Frontal cortex (tissue), 4 donors: ENCODE results near the gene PCSK4. TPM values are rescaled to one million over a fixed set of nuclear protein-coding genes. Genes with fewer than 3 reads are reported as not detected.

Experiments used
- DNase-seq, 2 donors: peaks; one replicate each; pipeline ENCODE4 v3.0.0; 2012; ENCODE audit warnings: low spot score in 2 of 2
- FAIRE-seq: peaks from 2 replicates; lab custom pipeline; 2012; peaks lifted over from hg19 to GRCh38; lab: Jason Lieb, UNC
- total RNA-seq: library from RNA; depleted of rRNA; stranded (reverse); fragments of >200 nt; gene quantifications from one replicate; pipeline ENCODE4 v1.2.3, GENCODE V29; 2014
- donor health status: control.
- donor health status: control.
- donor health status: control.

The PCSK4 gene
- total RNA-seq, 1 donor from 2014 or later, result 3.7 TPM

DNA sequence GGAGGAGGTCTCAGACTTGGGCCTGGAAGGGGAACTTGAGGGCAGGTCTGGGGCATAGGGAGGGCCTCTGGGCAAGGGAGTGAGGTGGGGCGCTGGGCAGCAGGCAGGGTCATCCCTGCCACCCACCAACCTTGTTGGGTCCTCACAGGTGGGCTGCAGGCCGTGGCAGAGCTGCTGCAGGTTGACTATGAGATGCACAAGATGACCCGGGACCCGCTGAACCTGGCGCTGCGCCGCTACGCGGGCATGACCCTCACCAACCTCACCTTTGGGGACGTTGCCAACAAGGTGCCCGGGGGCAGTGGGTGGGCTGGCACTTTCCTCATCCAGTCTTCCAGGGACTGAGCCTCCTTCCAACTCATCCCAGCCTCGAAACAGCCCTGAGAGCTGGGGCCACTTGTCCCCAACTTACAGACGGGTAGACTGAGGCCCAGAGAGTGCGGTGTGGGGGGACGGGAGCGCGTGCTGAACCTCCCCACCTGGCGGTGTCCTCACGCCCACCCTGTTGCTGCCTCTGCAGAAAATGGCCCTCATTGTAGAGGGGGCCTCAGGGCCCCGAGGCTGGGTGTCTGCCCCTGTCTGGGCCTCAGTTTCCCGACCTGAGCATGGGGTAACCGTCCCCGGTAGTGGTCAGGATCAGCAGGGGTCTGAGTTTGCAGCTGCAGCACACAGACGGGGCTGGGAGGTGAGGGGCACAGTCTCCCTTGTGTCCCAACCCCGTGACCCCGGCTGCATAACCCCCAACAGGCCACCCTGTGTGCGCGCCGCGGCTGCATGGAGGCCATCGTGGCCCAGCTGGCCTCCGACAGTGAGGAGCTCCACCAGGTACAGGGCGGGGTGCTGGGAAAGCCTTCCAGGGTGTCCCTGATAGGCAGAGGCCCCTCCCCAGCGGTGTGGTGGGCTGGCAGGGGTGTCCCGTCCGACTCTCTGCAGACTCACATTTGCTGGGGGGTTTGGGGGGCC, 29.8 kb downstream of the PCSK4 start:
- DNase-seq (no peak), FAIRE-seq (no peak)

DNA sequence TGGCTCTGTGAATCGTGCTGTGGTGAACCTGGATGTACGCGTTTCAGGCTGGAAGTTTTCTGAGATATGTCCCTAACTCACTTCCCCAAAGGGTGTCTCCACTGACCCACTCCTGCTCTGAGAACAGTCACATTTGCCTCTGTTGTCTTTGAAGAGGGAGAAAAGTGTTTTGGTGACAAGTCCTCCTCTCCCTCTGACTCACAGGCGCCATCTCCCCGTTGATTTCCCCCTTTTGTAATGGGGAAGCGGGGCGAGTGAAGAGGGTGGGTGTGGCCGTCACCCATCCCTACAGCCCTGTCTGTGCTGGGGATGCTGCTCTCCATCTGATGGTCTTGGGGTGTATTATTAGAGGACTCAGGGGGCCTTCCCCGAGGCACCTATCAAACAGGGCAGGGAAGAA, 30.7 kb downstream of the PCSK4 start:
- no peak for FAIRE-seq
- DNase-seq, result no peak

DNA sequence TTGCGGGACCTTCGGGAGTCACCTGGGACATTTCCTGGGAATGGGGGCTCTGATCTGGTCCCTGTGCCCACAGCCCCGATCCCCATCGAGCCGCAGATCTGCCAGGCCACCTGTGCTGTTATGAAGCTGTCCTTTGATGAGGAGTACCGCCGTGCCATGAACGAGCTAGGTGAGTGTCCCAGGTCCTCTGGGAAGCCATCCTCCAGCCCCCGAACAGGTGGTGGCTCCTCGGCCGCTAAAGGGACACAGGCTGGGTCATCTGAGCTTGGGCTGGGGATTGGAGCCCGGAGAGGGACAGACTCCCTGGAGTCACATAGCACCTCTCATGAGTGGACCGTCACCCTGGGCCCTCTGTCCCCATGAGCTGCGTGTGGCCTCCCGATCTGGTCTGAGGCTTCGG, 32.3 kb downstream of the PCSK4 start:
- FAIRE-seq, result no peak

DNA sequence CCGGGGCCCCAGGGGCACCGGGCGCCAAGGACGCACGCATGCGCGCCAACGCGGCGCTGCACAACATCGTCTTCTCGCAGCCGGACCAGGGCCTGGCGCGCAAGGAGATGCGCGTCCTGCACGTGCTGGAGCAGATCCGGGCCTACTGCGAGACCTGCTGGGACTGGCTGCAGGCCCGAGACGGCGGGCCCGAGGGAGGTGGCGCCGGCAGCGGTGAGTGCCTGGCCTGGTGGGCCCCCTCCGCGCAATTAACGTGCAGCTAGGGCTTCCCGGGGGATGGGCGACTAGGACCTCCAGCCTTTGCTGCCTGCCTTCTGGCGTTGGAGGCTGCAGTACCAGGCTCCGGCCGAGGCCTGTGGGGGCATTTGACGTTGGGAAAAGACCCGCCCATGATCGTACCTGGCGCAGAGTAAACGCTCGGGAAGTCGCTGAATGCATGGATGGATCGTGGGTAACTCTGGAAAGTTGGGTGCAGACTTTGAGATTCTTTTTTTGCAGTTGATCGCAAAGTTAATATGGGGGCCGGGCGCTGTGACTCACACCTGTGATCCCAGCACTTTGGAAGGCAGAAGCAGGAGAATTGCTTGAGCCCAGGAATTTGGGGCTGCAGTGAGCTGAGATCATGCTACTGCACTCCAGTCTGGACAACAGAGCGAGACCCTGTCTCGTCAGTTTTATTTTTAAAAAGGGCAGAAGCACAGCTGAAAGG, 33.0 kb downstream of the PCSK4 start:
- DNase-seq, result no peak
- FAIRE-seq, result no peak

More for the DNA sequence above, 32.3 kb downstream of the PCSK4 start:
- DNase-seq, result no peak

DNA sequence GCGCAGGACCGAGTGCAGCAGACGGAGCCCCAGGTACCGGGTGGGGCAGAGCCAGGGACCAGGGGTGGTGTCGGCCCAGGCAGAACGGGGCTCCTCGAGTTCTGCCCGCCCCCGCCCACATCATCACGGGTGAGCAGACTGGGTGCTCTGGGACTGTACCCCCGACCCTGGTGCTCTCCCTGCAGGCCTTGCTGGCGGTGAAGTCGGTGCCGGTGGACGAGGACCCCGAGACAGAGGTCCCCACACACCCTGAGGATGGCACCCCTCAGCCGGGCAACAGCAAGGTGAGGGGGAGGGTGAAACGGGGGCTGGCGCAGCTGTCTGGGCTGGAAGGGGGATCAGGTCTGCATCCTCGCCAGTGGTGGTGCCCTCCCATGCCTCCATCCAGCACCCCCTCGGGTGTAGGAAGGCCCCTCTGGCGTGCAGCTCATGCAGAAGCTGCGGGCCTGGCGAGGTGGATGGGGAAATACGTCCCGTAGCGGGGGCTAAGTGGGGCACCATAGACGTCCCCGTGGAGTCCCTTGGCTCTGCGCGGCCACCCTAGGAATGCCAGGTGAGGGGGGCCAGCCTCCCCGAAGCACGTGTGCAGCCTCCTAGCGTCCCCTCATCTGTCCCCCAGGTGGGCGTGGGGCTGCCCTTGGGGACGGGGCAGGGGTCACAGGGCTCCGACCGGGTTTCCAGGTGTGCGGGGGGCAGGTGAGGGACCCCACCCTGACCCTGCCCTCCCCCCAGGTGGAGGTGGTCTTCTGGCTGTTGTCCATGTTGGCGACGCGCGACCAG, 33.8 kb downstream of the PCSK4 start:
- no peak for DNase-seq
- FAIRE-seq, result no peak

DNA sequence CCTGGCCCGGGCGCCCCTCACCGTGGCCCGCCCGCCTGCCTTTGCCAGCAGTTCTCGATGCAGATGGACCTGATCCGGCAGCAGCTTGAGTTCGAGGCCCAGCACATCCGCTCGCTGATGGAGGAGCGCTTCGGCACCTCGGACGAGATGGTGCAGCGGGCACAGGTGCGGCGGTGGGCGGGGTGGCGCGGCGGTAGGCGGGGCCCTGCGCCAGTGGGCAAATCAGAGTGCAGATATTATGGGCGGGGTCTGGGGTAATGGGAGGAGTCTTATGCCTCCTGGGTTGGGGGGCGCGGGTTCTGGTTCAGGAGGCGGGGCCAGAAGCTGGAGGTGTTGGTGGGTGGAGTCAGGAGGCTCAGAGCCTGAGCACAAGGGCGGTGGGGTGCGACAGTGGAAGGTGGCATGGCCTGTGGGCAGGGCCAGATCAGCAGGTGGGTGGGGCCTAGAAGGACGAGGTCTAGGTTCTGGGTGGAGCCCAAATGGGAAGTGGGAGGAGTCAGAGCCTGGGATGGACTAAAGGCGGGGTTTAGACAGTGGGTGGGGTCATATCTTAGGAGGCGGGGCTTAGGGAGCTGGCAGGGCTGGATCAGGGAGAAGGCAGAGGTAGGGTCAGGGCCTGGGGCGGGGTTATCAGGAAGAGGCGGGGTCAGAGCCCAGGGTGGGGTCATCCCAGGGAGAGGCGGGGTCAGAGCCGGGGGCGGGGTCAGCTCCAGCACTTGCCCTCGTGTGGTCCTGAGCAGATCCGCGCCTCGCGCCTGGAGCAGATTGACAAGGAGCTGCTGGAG, 34.6 kb downstream of the PCSK4 start:
- DNase-seq, result peak in 1 of 2 donors; percentile 81
- no peak for FAIRE-seq

DNA sequence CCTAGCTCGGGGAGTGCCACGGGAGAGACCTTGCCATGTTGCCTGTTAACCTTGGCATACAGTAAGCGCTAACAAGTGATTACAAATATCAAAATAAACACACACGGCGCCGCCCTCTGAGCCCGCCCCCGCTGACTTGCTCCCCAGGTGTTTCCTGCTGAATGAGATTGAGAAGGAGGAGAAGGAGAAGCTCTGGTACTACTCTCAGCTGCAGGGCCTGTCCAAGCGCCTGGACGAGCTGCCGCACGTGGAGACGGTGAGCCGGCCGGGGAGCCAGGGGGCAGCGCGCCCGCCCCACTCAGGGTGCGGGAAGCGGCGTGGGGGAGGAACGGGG, 35.2 kb downstream of the PCSK4 start:
- no peak for FAIRE-seq
- DNase-seq, result no peak

DNA sequence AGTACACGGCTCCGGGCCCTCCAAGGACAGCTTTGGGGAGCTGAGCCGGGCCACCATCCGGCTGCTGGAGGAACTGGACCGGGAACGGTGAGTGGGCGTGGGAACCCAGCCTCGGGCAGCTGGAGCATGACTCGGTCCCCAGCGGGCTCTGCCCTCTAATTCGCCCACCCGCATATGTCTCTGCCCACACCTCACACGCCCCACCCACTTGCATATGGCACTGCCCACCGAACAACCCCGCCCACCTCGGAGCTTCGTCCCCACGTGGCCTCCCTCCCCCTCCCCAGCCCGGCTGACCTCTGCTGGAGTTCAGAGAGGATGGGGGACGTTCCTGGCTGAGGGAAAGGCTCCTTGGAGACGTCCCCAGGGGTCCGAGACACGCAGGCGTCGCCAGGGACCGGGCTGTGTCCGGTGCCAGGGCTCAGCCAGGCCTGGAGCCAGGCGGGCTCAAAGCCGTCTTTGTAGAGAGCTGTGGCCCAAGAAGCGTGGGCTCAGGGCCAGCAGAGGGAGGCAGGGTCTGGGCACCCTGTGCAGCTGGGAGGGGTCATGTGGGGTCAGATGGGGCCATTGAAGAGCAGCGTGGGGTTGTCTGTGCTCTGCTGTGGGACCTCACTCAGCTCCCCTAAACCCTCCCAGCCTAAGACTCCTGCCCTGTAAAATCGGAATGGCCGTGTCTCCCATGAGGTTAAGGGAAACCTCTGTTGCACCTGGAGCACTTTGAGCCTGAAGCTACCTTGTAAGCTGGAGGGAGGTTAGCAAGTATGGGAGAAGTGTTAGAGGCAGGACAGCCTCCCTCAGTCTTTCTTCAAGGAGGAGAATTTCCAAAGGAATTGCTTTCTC, 36.4 kb downstream of the PCSK4 start:
- DNase-seq (peak; percentile 84 to 91), FAIRE-seq (no peak)

DNA sequence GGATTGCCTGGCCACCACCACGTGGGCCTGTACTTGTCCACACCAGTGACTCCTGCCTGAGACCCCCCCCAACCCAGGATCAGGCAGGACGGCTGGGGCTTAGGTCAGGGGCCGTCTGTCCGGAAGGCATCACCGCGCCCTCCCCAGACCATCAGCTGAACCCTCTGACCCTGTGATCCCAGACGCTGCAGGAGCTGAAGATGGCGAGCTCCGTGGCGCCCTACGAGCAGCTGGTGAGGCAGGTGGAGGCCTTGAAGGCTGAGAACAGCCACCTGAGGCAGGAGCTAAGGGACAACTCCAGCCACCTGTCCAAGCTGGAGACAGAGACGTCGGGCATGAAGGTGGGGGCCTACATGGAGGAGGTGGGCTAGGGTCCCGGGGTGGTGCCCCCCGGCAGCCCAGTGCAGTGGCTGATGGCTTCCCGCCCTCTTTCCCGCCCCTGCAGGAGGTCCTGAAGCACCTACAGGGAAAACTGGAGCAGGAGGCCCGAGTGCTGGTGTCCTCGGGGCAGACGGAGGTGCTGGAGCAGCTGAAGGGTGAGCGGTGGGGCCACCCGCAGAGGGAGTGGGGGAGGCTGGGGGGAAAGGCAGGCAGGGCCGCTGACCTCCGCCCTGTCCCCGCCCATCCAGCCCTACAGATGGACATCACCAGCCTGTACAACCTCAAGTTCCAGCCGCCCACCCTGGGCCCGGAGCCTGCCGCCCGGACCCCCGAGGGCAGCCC, 37.2 kb downstream of the PCSK4 start:
- DNase-seq (no peak), FAIRE-seq (no peak)

DNA sequence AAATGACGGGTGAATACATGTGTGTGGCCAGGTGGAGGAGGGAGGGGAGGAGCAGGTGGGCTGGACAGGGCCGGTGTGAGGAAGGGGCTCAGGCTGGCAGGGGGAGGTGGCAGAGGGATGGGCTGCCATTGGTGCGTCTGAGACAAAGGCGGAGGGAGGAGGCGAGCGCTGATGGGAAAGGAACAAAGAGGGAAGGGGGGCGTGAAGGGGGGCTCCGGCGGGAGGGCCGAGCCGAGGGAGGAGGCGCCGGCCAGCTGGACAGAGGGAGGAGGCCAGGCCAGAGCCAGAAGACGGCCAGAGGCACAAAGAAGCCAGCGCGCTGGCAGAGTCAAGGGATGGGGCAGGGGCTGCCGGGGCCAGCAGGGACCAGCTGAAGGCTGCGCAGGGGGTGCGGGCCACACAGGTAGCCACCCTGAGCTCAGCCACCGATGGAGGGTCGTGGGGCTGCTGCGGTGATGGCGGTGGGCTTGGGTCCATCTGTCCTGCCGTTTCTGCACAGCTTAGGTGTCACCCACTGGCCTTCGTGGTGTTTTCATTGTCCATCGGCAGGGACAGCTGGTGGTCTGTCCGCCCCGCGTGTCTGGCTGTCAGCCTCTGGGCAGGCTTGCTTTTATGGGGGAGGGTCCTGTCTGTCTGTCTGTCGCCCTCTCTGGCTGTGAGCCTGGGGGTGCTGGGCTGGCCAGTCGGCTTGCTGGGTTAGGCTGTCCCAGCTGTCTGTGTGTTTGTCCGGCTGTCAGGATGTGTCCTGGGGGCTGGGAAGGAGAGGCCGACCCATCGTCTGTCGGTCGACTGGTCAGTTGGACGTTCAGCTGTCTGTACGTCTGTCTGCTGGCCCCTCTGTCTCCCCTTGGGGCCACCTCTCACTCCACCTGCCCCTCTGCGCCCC, 38.0 kb downstream of the PCSK4 start:
- peak; percentile 72 to 79 for DNase-seq
- FAIRE-seq, result no peak

DNA sequence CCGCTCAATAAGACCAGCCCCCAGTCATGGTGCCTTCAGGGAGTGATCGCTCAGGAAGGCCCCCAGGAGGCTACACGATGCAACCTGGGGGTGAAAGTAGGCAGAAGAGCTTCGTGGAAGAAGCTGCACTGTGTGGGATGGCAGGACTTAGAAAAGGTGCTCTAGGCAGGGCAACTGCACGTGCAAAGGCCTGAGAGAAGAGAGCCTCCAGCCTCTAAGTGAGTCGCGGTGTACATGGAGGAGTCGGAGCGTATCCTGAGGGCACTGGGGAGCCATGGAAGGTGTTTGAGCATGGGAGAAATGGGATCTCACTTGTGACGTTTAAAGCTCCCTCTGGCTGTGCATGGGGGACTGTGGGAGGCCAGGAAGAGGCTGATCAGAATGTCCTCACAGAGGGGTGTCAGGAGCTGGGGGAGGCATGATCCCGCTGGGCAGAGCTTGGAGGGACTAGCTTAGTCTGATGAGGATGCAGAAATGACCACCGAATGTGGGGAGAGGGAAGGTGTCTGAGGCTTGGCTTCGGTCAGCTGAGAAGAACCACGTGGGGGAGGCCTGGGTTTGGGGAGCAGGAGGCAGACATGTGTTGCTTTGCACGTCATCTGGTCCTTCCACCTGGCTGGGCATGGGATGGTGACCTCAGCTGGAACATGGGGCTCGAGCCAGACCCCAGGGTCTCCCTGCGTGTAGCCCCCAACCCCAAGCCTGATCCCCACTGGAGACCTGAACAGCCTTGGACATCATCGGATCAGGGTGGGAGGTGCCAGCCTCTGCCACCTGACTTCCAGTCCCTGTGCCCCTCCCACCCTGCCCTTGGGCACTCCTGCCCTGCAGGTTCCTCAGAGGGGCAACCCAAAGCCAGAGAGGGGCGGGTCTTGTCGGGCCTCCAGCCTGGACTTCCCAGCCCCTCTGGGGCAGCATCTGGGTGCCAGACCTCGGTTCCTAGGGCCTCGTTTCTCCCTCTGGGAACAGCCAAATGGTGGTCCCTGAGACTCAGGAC, 39.1 kb downstream of the PCSK4 start:
- DNase-seq (no peak), FAIRE-seq (no peak)

DNA sequence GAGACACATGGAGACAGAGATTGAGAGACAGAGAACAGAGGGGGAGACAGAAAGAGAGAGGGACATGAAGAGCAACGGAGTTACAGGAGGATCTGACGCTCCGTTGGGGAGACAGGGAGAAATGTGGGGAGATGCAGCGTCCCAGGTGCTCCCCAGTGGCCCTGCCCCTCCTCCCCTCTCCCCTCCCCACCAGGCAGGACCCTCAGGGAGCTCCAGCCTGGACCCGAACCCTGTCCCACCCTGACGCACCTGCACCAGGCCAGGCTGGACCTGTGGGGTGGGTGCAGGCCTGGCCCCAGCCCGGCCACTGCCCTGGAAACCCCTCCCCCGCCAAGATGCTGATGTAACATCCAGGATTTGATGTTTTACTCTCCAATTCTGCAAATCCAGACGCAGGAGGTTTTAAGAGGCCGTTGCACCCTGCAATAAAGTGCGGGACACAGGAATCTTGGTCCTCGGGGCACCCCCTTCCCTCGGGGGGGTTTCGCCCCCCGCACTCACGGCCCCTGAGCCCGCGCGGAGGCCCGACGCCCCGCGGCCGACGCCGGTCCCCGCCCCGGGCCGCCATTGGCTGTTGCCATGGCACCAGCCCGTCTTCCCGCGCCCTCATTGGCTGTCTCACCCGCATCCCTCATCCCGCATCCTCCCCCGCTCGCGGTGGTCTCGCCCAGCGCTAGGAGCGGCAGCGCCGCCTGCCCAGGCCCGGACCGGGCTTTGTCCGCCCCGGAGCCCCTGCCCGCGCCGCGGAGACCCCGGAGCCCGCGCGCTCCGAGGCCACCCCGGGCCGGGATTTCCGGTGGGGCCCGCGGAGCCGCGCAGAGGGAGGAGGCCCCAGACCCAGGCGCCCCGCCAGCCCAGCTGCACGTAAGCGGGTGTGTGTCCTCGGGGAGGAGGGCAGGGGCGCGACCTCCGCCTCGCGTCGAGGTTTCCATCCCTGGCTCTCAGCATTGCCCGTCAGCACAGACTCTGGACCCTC, 40.4 kb downstream of the PCSK4 start, which contains the start of gene APC2:
Gene APC2 (plus strand): TSS at position 655 of the 976 bp plus-strand sequence. CDS start 2,881 bp downstream, outside the sequence.
- DNase-seq, result peak; percentile 88 to 93
- no peak for FAIRE-seq

DNA sequence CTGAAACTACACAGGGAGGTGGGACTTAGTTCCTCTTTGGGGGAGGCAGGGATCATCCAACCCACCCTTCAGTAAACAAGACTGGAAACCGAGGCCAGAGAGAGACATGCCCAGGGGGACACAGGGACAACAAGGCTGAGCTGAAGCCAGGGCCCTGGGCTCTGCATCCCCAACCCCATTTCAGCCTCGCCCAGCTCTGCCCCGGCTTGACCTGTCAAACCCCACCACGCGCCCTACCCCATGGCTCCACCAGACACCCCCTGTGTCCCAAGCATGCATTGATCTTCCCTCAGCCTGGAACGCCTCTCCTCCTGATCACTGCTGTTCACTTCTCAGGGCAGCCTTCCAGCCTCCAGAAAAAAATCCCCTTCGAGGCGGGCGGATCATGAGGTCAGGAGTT, 42.2 kb downstream of the PCSK4 start:
- DNase-seq (no peak), FAIRE-seq (no peak)

DNA sequence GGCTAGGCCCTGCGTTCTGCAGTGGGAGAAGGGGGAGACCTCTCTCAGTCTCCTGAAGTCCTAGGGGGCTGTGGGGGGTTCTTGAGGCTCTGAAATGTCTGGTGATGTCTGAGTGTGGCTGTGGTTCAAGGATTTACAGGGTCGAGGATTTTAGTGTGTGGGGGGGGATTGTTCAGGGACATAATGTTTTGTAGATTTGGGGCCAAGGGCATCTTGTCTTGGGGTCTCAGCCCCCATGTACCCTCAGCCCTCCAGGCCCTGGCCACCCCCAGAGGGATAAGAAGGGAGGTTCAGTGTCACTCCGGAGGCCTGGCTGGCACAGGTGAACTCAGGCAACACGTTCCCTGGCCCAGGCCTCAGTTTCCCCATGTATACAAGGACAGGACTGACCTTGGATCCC, 42.6 kb downstream of the PCSK4 start:
- FAIRE-seq (no peak), DNase-seq (no peak)
